K562 (cell line): Measurements from ENCODE around the gene ADAMTS15.

Experiments
- E2F8 ChIP-seq: fragments of 450-650 bp; IDR thresholded peaks from 2 replicates; pipeline ENCODE4 v1.7.1; 2018; ENCODE audit warnings: mild to moderate bottlenecking, low read depth; ENCODE audit not compliant: partially characterized antibody
- MXI1 ChIP-seq: IDR thresholded peaks from 2 replicates; pipeline ENCODE4 v1.6.1; 2011; ENCODE audit warnings: low read depth, mild to moderate bottlenecking, improper control_type of control experiment, low read length
- RBM14 ChIP-seq: fragments of 200-400 bp; formaldehyde crosslinking; IDR thresholded peaks from 2 replicates; pipeline ENCODE4 v1.6.1; 2018; ENCODE audit warnings: low read depth, mild to moderate bottlenecking, low read length, moderate library complexity, borderline replicate concordance; ENCODE audit not compliant: insufficient read depth

GRCh38 chr11:130448416-130449309 is at the start of gene ADAMTS15:
- no peak for TF ChIP-seq RBM14
- no peak for TF ChIP-seq MXI1
- TF ChIP-seq E2F8 = no peak
